Left lung (tissue), 10 donors: ENCODE results near the gene SLC6A8. TPM values are rescaled to one million over a fixed set of nuclear protein-coding genes. Genes with fewer than 3 reads are reported as not detected.

Experiments used
- ATAC-seq: fragments of 200-7000 bp; cut with Tn5 transposase; one replicate; pipeline ENCODE4 v1.9.1; 2020; ENCODE audit warnings: moderate library complexity
- DNase-seq, 4 donors: peaks; one replicate each; pipeline ENCODE4 v3.0.0-alpha.2; 2013 to 2020
- H3K27ac ChIP-seq, 2 donors: fragments of 200-600 bp; sonication (generic) in 1 of 2; one replicate each; pipeline versions ENCODE4 v1.5.0 to v1.8.0; 2020 to 2021
- H3K27me3 ChIP-seq, 2 donors: fragments of 200-600 bp; sonication (generic) in 1 of 2; one replicate each; pipeline versions ENCODE4 v1.5.0 to v1.8.0; 2020 to 2021
- H3K36me3 ChIP-seq, 2 donors: fragments of 200-600 bp; sonication (generic) in 1 of 2; one replicate each; pipeline versions ENCODE4 v1.5.0 to v1.8.0; 2020 to 2021
- H3K4me1 ChIP-seq, 2 donors: fragments of 200-600 bp; one replicate each; pipeline ENCODE4 v1.8.0; 2021
- H3K4me3 ChIP-seq, 2 donors: fragments of 200-600 bp; sonication (generic) in 1 of 2; one replicate each; pipeline versions ENCODE4 v1.5.0 to v1.8.0; 2020 to 2021; ENCODE audit warnings: mild to moderate bottlenecking in 1 of 2
- H3K9me3 ChIP-seq, 2 donors: fragments of 200-600 bp; sonication (generic) in 1 of 2; one replicate each; pipeline versions ENCODE4 v1.5.0 to v1.8.0; 2020 to 2021
- CTCF ChIP-seq, 2 donors: fragments of 200-600 bp; sonication (generic) in 1 of 2; IDR thresholded peaks; one replicate each; pipeline versions ENCODE4 v1.5.0 to v1.8.0; 2021; ENCODE audit warnings: antibody characterized with exemption in 2 of 2
- intact Hi-C, 2 donors: fragments of 100-400 bp; cut with DNase I; formaldehyde crosslinking; loops; one replicate each; pipeline versions ENCODE4 v1.11.2 to v1.14.2; 2022
- polyA plus RNA-seq, 6 donors: library from polyadenylated mRNA; unstranded; fragments of 120-200 nt; gene quantifications; one replicate each; pipeline ENCODE4 v1.2.1, GENCODE V29; 2013; ENCODE audit not compliant: insufficient read length in 6 of 6
- total RNA-seq, 2 donors: library from RNA; stranded (reverse); fragmentation: NEBNext Ultra II Directional; extraction: Animal tissue kit (Norgen Biotek cat#: 25700); gene quantifications; one replicate each; pipeline ENCODE4 v1.2.1, GENCODE V29; 2021
- donor health status: DM: no; HTN: yes; CAD: no.
- donor health status: DM: no; HTN: no; CAD: no.

The SLC6A8 gene
- total and polyA plus RNA-seq, 8 donors = 6.8 to 12.1 (median 10.2) TPM

- Histone ChIP-seq H3K9me3 (no peaks in the 10 kb centered on the region), H3K4me1 (peaks cover 0 to 3% of the 10 kb centered on the region in 2 donors), H3K27ac (no peak overlapping the region), H3K4me3 (no peak overlapping the region), H3K36me3 (peaks cover 0 to 41% of the 10 kb centered on the region in 2 donors), H3K27me3 (no peaks in the 10 kb centered on the region)
- ATAC-seq (no peak), DNase-seq (no peak)
- no peak for TF ChIP-seq CTCF (IDR thresholded peaks at IDR 0.05)
- intact Hi-C loops = no loop called here
Observed at GRCh38 chrX:153736071-153736820, 48.5 kb downstream of the SLC6A8 start.

GRCh38 chrX:153736871-153737441 is 49.2 kb downstream of the SLC6A8 start:
- TF ChIP-seq CTCF (IDR thresholded peaks at IDR 0.05) = no peak
- intact Hi-C loops = no loop called here
- ATAC-seq (no peak), DNase-seq (no peak)
- no peaks in the 10 kb centered on the region for H3K9me3 ChIP-seq
- H3K27ac ChIP-seq = no peak overlapping the region
- H3K4me3 ChIP-seq = no peak overlapping the region
- no peaks in the 10 kb centered on the region for H3K27me3 ChIP-seq
- H3K36me3 ChIP-seq = peaks cover 0 to 41% of the 10 kb centered on the region in 2 donors
- H3K4me1 ChIP-seq = no peaks in the 10 kb centered on the region

- intact Hi-C loops = no loop called here
- H3K27me3 ChIP-seq = no peaks in the 10 kb centered on the region
- H3K27ac ChIP-seq = no peak overlapping the region
- H3K36me3 ChIP-seq = peaks cover 0 to 41% of the 10 kb centered on the region in 2 donors
- H3K4me1 ChIP-seq = no peaks in the 10 kb centered on the region
- H3K4me3 ChIP-seq = no peak overlapping the region
- DNase-seq (no peak), ATAC-seq (no peak)
- no peak for TF ChIP-seq CTCF (IDR thresholded peaks at IDR 0.05)
- H3K9me3 ChIP-seq = no peaks in the 10 kb centered on the region
Observed at GRCh38 chrX:153738056-153738605, 50.4 kb downstream of the SLC6A8 start.

- intact Hi-C loops = no loop called here
- Histone ChIP-seq H3K27ac (no peak overlapping the region), H3K4me1 (peaks cover 0 to 5% of the 10 kb centered on the region in 2 donors), H3K9me3 (no peaks in the 10 kb centered on the region), H3K27me3 (no peaks in the 10 kb centered on the region), H3K36me3 (peaks cover 0 to 41% of the 10 kb centered on the region in 2 donors), H3K4me3 (no peak overlapping the region)
- no peak for TF ChIP-seq CTCF (IDR thresholded peaks at IDR 0.05)
- no peak for ATAC-seq
- no peak for DNase-seq
Observed at GRCh38 chrX:153739754-153740486, 52.2 kb downstream of the SLC6A8 start.
